IPS-NIHi7 (cell line): ENCODE data around the gene EDRF1.
A peak's percentile ranks its signal among the peaks of the same experiment; 100 is the strongest.
"Not testable (repeated sequence)": the region's sequence is repeated elsewhere in the genome, so short reads cannot be mapped to it uniquely, and the experiment has no call there.

ENCODE experiments used
- DNase-seq: peaks from one replicate; pipeline ENCODE4 v3.0.0; 2012; ENCODE audit warnings: mixed read lengths; ENCODE audit errors: extremely low spot score

The EDRF1 gene, protein sequence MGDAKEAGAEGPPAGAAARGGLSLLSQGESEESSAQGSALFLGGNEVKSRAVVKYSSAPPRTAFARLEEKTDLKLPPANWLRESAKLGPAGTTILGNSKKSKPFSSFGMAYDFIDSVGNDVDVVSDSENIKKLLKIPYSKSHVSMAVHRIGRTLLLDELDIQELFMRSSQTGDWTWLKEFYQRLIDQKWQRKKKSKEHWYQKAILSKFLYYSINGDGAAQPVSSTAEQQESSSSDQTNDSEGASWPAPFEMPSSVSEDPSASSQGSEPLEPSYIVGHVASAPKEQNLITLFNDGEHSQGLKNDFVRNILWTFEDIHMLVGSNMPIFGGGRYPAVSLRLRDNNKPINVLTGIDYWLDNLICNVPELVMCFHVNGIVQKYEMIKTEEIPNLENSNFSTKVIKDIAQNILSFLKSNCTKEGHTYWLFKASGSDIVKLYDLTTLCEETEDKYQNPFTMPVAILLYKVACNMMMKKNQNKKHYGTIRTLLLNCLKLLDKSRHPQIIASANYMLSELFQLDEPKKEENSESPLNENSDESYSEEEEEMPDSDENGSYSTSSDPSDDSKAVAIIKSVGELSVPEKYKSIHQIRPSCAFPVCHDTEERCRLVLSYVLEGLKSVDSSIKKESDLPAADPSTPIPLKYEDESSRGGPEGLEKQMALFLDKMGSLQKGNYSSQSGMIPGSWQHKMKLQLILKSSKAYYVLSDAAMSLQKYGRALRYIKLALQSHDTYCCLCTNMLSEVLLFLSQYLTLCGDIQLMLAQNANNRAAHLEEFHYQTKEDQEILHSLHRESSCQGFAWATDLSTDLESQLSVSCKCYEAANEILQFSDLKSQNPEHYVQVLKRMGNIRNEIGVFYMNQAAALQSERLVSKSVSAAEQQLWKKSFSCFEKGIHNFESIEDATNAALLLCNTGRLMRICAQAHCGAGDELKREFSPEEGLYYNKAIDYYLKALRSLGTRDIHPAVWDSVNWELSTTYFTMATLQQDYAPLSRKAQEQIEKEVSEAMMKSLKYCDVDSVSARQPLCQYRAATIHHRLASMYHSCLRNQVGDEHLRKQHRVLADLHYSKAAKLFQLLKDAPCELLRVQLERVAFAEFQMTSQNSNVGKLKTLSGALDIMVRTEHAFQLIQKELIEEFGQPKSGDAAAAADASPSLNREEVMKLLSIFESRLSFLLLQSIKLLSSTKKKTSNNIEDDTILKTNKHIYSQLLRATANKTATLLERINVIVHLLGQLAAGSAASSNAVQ

DNA sequence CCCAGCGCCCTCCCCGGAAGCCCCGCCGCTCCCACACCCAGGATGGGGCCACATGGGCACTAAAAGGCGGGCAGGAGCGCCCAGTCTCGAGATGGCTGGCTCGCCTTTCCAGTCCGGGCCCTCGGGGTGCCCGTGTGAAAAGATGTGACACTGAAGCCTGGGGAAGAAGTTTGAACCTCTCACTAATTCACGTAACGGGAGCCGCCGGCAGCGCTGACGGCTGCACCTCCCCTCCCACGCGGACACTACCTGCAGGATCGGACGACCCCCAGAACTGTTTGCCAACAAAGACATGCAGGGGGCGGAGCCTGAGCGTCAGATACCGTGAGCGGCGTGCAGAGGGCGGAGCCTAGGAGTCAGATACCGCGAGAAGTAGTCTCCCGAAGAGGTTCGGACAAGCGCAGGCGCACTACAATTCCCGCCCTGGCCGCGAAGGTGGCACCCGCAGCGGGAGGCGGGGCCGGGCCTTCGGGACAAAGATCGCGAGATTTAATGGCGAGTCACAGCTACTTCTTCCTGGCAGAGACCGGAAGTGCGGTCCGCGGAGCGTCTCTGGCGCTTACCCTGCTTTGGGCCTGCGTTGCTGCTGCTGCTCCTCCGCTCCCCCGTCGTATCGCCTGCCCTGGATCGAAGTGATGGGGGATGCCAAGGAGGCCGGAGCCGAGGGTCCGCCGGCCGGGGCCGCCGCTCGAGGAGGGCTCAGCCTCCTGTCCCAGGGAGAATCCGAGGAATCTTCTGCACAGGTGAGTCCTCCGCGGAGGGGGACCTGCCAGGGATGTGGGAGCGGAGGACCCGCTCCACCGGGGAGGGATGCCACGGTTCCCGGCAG, at the start of gene EDRF1:
TSS of gene EDRF1 (plus strand) at position 537 of the 829 bp plus-strand sequence. CDS start at position 636, 99 bp downstream.
- DNase-seq: peak; percentile 99

DNA sequence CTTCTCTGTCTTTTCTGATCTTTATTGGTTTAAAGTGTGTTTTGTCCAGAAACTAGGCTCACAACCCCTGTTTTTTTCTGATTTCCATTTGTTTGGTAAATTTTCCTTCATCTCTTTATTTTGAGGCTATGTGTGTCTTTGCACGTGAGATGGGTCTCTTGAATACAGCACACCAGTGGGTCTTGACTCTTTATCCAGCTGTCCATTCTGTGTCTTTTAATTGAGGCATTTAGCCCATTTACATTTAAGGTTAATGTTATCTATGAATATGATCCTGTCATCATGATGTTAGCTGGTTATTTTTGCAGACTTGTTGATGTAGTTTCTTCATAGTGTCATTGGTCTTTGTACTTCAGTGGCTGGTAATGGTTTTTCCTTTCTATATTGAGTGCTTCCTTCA, 46.6 kb upstream of the EDRF1 start:
- no peak for DNase-seq

DNA sequence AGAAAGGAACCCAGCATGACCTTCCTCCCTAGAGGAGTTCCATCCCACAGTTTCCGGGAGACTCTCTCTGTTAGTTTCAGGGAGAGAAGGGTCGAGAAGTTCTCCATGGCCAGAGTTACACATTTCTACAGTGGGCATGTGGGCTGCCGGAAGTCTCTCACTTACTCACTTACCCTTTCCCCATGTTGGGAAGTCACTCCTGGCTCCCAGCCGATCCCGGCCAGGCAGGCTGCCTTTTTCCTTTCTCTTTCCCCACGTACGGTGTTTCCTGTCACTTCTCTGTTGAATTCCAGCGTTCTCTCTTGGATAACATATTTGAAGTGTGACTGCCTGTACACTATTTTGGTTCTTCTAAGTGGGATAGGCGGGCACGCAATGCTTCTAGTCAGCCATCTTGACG, 40.1 kb upstream of the EDRF1 start:
- DNase-seq: no peak

- DNase-seq: peak; percentile 5
Observed at GRCh38 chr10:125683063-125683462, 36.4 kb upstream of the EDRF1 start, which contains the start of gene TEX36. Gene TEX36 (minus strand): TSS chr10:125683163. CDS start chr10:125682989, 174 bp downstream.

- no peak for DNase-seq
Observed at GRCh38 chr10:125683821-125684220, 35.7 kb upstream of the EDRF1 start.

- DNase-seq: no peak
Observed at GRCh38 chr10:125684581-125684980, 34.9 kb upstream of the EDRF1 start.

- no peak for DNase-seq
Observed at GRCh38 chr10:125687507-125688185, 31.9 kb upstream of the EDRF1 start.

DNA sequence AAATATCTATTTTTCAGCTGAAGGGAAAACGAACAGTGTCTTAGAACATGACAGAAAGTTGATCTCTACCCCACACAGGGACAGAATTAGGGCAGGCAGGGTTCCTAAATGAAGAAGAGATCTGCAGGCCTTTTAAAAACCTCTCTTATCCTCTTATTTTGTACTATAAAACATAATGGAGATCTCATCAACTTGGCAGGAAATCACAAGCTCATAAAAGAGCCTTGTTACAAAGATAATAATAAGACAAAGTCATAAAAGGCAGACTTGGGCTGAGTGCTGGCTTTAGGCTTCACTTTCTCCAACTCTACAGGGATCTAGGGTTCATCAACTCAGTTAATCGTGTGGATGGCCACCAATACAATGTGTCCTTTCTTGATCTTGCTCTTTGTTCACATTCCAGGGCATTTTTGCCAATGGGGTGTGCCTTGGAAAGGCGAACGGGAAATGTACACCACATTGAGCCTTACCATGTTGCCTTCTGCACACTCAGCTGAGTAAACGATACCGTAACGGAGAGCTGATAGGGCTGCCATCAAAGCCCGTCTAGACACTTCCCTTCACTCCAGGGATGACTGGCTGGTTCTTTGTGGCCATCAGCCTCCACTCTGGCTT, 29.4 kb upstream of the EDRF1 start:
- DNase-seq: no peak

DNA sequence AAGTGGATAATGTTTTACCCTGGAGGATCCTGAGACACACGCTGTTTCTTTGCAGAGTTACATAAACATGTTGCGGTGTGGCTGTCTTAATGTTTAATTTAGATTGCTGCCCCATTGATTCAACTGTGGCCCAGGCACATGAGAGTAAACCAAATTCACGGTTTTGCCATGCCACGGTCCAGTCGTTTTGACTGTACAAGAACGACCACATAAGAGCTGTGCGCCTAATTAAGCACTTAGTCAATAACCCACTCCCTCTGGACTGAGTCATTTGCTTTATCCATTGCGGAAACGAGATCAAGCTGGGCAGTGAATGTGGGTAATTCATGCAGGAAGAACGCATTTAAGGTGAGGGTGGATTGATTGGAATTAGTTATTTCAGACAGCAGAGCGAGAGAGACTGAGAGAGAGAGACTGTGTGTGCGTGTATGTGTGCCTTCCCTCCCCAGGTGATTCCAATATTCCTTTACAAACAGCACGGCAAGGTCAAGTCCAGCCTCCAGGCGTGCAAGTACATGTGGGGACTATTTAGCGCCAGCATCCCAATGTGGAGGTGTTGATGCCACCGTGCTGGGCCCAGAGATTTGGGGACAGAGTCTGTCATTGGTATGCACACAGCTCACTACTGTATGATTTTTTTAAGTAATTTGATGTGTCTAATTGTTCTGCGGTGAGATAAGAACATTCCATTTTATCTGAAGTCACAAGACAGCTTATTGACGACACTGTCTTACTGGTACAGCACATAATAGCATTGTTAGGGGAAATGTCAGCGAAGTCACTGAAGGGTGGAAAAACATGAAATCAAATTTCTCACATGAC, 28.1 kb upstream of the EDRF1 start:
- DNase-seq: no peak

GRCh38 chr10:125692196-125692595, 27.3 kb upstream of the EDRF1 start:
- no peak for DNase-seq

- no peak for DNase-seq
Observed at GRCh38 chr10:125692601-125693523, 26.6 kb upstream of the EDRF1 start.

DNA sequence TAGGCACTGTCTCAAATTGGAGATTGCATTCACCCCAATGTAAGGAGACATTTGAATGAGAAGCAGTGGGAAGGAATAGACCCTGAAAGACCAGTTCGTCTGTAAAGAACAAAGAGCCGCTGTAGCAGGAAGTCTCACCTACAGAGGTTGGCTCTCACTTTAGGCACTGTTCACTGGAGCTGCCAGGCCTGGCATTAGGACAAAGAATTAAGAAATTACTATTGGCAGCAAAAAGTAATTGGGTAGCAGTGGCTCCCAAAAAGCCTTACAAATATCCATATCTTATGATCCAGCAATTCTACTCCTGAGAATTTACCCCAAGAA, 26.0 kb upstream of the EDRF1 start:
- no peak for DNase-seq

GRCh38 chr10:125694883-125695282, 24.6 kb upstream of the EDRF1 start:
- no peak for DNase-seq

DNA sequence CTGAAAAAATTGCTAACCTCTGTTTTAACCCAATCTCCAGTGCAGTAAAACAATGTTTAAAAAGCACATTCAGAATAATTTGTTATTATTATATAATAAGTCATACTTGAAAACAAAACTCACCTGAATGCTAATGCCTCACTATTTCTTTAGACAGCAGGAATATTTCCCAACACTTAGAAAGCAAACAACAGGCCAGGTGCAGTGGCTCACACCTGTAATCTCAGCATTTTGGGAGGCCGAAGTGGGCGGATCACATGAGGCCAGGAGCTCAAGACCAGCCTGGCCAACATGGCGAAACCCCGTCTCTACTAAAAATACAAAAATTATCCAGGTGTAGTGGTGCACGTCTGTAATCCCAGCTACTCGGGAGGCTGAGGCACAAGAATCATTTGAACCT, 22.6 kb upstream of the EDRF1 start:
- not testable (repeated sequence) for DNase-seq

DNA sequence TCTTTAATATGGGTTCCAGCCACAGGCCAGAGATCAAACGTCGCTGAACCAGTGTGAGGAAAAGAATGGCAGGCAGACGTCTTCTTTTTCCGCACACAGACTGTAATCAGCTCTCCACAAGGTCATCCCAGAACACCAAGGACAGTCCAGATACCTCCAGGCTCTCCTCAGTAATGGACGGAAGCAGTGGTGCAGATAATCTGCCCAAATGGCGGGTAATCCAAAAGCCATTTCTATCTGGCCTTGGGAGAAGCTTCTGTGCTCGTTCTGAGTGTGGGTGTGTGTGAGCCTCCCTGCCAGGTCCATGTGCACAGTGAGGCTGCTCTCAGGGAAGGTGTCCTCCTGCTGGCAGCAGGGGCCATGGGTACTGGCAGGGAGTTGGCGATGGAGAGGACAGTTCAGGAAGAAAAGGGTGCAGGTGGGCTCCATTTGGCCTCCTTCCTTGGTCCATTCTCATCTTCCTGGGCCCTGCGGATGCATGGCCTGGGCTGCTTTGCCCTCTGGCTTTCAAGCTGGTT, 21.0 kb upstream of the EDRF1 start:
- DNase-seq: no peak

DNA sequence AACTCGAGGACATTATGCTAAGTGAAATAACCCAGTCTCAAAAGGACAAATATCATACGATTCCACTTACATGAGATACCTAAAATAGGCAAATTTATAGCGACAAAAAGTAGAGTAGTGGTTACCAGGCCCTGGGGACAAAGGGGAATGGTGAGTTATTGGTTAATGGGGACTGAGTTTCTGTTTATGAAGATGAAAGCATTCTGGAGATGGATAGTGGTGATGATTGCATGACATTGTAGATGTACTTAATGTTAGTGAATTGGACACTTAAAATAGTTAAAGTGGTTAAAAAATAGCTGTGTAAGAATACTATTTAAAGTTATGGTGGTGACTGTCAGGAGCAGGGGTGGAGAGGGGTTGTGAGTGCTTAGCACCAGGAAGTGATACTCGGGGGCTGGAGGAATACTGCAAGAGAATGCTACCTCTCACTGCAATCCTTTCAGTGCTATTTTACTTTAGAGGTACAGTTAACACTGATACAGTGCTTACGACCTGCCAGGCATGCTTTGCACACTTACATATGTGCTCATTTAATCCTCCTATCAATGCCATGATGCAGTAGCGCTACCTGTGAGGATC, 19.9 kb upstream of the EDRF1 start:
- DNase-seq: no peak

DNA sequence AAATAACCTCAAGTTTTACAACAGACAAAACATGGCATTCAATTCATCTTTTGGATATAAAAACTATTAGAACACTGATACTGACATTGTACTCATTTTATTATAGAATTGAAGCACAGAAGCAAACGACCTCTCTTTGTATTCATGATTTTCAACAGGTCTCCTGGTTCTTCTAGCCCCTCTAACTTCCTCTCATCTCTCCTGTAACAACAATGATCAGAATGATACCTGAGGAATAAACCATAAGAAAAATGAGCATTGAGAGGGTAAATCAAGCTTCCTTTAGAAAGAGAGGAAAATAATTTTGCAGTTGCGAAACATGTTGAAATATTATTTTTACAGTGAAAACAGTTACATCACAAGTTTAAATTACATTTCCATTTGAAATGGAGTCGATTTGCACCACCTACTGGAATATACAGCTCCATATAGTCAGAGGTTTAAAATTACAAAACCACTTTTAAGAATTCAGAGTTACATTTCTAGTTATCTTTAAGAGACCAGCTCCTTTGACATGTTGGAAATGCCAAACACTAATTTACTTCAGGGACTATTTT, 19.1 kb upstream of the EDRF1 start:
- DNase-seq: no peak
